Right cardiac atrium (tissue), 5 donors: ENCODE measurements around the gene PRR35. TPM values are rescaled to one million over a fixed set of nuclear protein-coding genes. Genes with fewer than 3 reads are reported as not detected.
A peak's percentile ranks its signal among the peaks of the same experiment; 100 is the strongest.

Experiments
- ATAC-seq, 2 donors: fragments of 200-7000 bp; cut with Tn5 transposase; one replicate each; pipeline versions ENCODE4 v1.8.0 to v1.9.1; 2020; ENCODE audit warnings: moderate library complexity in 2 of 2, mild to moderate bottlenecking in 1 of 2
- DNase-seq, 3 donors: peaks; one replicate each; pipeline ENCODE4 v3.0.0-alpha.2; 2020
- H3K27ac ChIP-seq: one replicate; pipeline ENCODE4 v1.5.1; 2013; ENCODE audit warnings: mild to moderate bottlenecking, low read length, control low read depth, moderate library complexity
- H3K27me3 ChIP-seq: one replicate; pipeline ENCODE4 v1.6.1; 2013; ENCODE audit not compliant: control insufficient read depth, insufficient read depth
- H3K4me1 ChIP-seq: one replicate; pipeline ENCODE4 v1.6.1; 2013; ENCODE audit warnings: low read length; ENCODE audit not compliant: control insufficient read depth, insufficient read depth
- H3K4me3 ChIP-seq: one replicate; pipeline ENCODE4 v1.5.1; 2013; ENCODE audit warnings: low read length, control low read depth
- H3K9me3 ChIP-seq: one replicate; pipeline ENCODE4 v1.6.1; 2013; ENCODE audit warnings: low read length; ENCODE audit not compliant: control insufficient read depth
- WGBS: extraction: QIAGEN DNeasy Blood & Tissue Kit; methylation state at CpG from one replicate; pipeline ENCODE4 v1.1.7; 2013; 5-methylcytosine and 5-hydroxymethylcytosine counted together
- intact Hi-C, 4 donors: fragments of 100-400 bp; cut with DNase I; formaldehyde crosslinking; loops; one replicate each; pipeline versions ENCODE4 v1.11.0 to v1.14.0; 2022 to 2023
- polyA plus RNA-seq: library from polyadenylated mRNA; stranded (reverse); fragments of 200-250 nt; gene quantifications from one replicate; pipeline ENCODE4 v1.2.3, GENCODE V29; 2013
- total RNA-seq, 4 donors: library from RNA; stranded (reverse); fragmentation: NEBNext Ultra II Directional; extraction: Animal tissue kit (Norgen Biotek cat#: 25700); gene quantifications; one replicate each; pipeline ENCODE4 v1.2.1, GENCODE V29; 2021
- donor health status: healthy with polysubstance abuse.
- donor health status: DM: no; HTN: yes; CAD: no.
- donor health status: DM: no; HTN: no; CAD: no.
- donor health status: DM: no; HTN: yes; CAD: no; lungs with severe emphysema.
- donor health status: DM: yes; HTN: yes; CAD: no.

Gene PRR35
- total and polyA plus RNA-seq, 5 donors: not detected

DNA sequence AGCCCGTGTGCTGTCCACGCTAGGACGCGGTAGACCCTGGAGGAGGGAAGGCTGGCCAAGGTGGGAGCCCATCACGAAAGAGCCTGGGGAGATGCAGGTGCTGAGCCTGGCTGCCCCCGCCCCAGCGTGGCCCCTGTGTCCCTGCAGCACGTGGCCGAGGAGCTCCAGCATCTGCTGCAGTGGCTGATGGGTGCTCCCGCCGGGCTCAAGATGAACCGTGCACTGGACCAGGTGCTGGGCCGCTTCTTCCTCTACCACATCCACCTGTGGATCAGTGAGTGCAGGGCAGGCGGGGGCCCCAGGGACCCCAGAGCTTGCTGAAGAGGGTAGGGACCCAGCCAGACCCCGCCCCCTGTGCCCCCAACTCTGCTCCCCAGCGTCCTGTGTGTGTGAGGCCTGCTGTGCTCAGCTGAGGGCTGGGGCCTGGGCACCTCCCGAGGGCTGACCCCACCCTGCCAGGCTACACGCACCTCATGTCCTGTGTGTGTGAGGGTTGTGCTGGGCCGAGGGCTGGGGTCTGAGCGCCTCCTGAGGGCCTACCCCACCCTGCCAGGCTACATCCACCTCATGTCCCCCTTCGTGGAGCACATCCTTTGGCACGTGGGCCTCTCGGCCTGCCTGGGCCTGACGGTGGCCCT is 18.2 kb downstream of the PRR35 start:
- ATAC-seq (peak in 1 of 2 donors; percentile 4), DNase-seq (peak in 1 of 3 donors; percentile 62)
- Histone ChIP-seq H3K27me3 (no peaks in the 10 kb centered on the region), H3K4me1 (no peaks in the 10 kb centered on the region), H3K4me3 (no peak overlapping the region), H3K27ac (no peak overlapping the region), H3K9me3 (no peaks in the 10 kb centered on the region)
- WGBS: 90% methylated on average over 24 of the region's 24 CpGs
- intact Hi-C loops: no loop called here

GRCh38 chr16:578870-579405 is 18.7 kb downstream of the PRR35 start:
- DNase-seq (peak; percentile 63 to 90 (median 89)), ATAC-seq (peak; percentile 77 to 84)
- Histone ChIP-seq H3K27me3 (no peaks in the 10 kb centered on the region), H3K27ac (no peak overlapping the region), H3K4me1 (no peaks in the 10 kb centered on the region), H3K4me3 (no peak overlapping the region), H3K9me3 (no peaks in the 10 kb centered on the region)
- intact Hi-C loops: no loop called here
- 35% methylated on average over 34 of the region's 34 CpGs for WGBS

DNA sequence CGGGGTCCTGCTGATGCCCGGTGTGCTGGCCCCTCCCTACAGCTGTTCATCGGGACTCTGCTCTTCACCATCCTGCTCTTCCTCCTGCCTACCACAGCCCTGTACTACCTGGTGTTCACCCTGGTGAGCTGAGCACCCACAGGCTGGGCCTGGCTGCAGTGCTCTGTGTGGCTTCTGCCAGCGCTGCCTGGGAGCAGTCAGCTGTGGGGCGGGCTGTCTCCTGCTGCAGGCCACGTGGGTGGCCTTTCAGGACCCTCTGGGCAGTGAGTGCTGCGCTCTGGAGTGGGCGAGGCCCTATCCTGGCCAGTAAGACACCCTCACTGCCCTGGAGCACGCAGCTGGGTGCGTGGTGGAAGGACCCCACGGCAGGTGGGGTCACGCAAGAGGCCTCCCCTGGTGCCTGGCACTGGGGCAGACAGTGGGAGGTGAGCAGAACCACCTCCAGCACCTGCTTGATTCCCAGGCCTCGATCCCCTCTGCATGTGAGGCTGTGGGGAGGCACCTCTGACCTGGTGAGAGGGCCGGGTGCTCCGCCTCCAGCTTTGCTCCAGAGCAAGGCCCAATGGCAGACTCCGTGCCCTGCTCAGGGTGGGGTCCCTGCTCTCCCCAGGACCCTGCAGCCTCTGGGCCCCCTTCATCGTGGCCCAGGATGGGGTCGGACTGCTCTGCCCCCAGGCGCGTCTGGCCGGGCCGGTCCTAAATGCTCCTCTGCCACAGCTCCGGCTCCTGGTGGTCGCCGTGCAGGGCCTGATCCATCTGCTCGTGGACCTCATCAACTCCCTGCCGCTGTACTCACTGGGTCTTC is 20.1 kb downstream of the PRR35 start:
- no peaks in the 10 kb centered on the region for H3K27me3 ChIP-seq
- H3K9me3 ChIP-seq: no peaks in the 10 kb centered on the region
- no peak overlapping the region for H3K4me3 ChIP-seq
- intact Hi-C loops: loop anchor here in 2 of 4 donors (5.0 to 10.0 kb wide), 2 partner anchors 77 to 84 kb away; partner anchors contain the start of gene RHOT2 (in 1 of the 2)
- H3K4me1 ChIP-seq: no peaks in the 10 kb centered on the region
- DNase-seq (peak in 1 of 3 donors; percentile 46), ATAC-seq (no peak)
- no peak overlapping the region for H3K27ac ChIP-seq
- WGBS: 90% methylated on average over 27 of the region's 27 CpGs

- no peaks in the 10 kb centered on the region for H3K9me3 ChIP-seq
- H3K27ac ChIP-seq: no peak overlapping the region
- no peak overlapping the region for H3K4me3 ChIP-seq
- no peak for ATAC-seq
- 96% methylated on average over 19 of the region's 19 CpGs for WGBS
- intact Hi-C loops: loop anchor here in 2 of 4 donors (5.0 to 10.0 kb wide), 2 partner anchors 76 to 84 kb away; partner anchors contain the start of gene RHOT2 (in 1 of the 2)
- DNase-seq: peak in 2 of 3 donors; percentile 30 to 45
- H3K4me1 ChIP-seq: no peaks in the 10 kb centered on the region
- no peaks in the 10 kb centered on the region for H3K27me3 ChIP-seq
Measured at GRCh38 chr16:580946-581498, 20.8 kb downstream of the PRR35 start.

DNA sequence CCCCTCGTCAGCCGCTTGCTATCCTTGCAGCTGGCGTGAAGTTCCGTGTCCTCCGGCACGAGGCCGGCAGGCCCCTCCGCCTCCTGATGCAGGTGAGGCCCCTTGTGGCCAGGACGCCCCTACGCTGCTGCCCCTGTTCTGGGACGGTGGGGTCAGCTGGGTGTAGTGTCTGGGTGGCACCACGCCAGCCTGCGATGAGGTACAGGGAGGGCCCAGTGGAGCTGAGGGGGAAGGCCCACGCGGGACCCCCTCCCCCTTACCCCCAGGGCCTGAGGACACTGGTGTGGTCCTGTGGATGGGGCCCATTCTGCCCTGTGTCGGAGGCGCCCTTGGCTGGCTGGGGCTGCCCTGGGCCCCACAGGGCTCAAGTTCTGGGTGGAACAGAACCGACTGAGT is 22.0 kb downstream of the PRR35 start:
- ATAC-seq (no peak), DNase-seq (peak; percentile 20 to 63 (median 59))
- no peaks in the 10 kb centered on the region for H3K9me3 ChIP-seq
- no peaks in the 10 kb centered on the region for H3K4me1 ChIP-seq
- no peaks in the 10 kb centered on the region for H3K27me3 ChIP-seq
- intact Hi-C loops: loop anchor here in 2 of 4 donors (5.0 to 10.0 kb wide), 2 partner anchors 75 to 83 kb away; partner anchors contain the start of gene RHOT2 (in 1 of the 2)
- WGBS: 81% methylated on average over 18 of the region's 18 CpGs
- H3K27ac ChIP-seq: no peak overlapping the region
- no peak overlapping the region for H3K4me3 ChIP-seq

- H3K27me3 ChIP-seq: no peaks in the 10 kb centered on the region
- H3K4me1 ChIP-seq: no peaks in the 10 kb centered on the region
- H3K27ac ChIP-seq: no peak overlapping the region
- no peak for ATAC-seq
- H3K9me3 ChIP-seq: no peaks in the 10 kb centered on the region
- 87% methylated on average over 21 of the region's 21 CpGs for WGBS
- no peak overlapping the region for H3K4me3 ChIP-seq
- intact Hi-C loops: loop anchor here in 2 of 4 donors (5.0 to 10.0 kb wide), 2 partner anchors 75 to 82 kb away; partner anchors contain the start of gene RHOT2 (in 1 of the 2)
- DNase-seq: peak in 2 of 3 donors; percentile 48 to 59
Measured at GRCh38 chr16:582614-583331, 22.6 kb downstream of the PRR35 start.

DNA sequence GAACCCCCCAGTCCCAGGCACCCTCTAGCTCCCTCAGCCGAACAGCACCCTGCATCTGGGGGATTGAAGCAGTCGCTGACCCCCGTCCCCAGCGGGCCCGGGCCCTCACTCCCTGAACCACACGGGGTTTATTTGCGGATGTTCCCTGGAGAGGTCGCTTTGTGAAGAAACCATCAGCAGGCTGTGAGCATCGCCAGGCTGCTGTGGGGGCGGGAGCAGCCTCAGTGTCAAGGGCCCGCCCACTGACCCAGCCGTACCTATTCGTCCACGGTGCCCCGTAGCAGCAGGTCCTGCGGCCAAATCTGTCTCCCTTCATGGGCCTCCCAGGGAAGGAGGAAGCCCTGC is 23.2 kb downstream of the PRR35 start:
- ATAC-seq (no peak), DNase-seq (peak in 2 of 3 donors; percentile 48 to 62)
- Histone ChIP-seq H3K9me3 (no peaks in the 10 kb centered on the region), H3K4me3 (no peak overlapping the region), H3K27ac (no peak overlapping the region), H3K27me3 (no peaks in the 10 kb centered on the region), H3K4me1 (no peaks in the 10 kb centered on the region)
- WGBS: 62% methylated on average over 16 of the region's 16 CpGs
- intact Hi-C loops: loop anchor here in 2 of 4 donors (5.0 to 10.0 kb wide), 2 partner anchors 74 to 81 kb away; partner anchors contain the start of gene RHOT2 (in 1 of the 2)

GRCh38 chr16:583815-584591 is 23.8 kb downstream of the PRR35 start:
- no peak for ATAC-seq
- peak; percentile 15 to 55 (median 50) for DNase-seq
- Histone ChIP-seq H3K27ac (no peak overlapping the region), H3K27me3 (no peaks in the 10 kb centered on the region), H3K9me3 (no peaks in the 10 kb centered on the region), H3K4me3 (no peak overlapping the region), H3K4me1 (no peaks in the 10 kb centered on the region)
- 52% methylated on average over 38 of the region's 38 CpGs for WGBS
- intact Hi-C loops: loop anchor here in 2 of 4 donors (5.0 to 10.0 kb wide), 2 partner anchors 73 to 81 kb away; partner anchors contain the start of gene RHOT2 (in 1 of the 2)

DNA sequence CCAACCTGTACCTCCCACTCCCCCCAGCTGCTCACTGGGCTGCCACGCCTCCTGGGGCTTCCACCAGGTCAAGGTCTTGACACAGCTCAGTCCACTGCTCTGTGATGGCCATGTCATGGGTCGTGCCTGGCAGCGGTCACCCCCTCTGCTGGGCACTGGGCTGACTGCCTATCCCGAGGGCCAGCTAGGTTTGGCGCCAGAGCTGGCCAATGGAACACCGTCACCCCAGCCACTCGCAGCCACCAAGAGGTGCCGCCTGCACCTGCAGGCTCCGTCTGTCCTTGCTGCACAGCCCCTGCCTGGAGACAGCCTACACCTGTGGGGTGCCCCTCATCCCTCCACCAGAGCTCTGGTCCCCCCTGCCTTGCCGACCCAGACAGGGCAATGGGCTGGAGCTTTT is 25.2 kb downstream of the PRR35 start:
- Histone ChIP-seq H3K9me3 (no peaks in the 10 kb centered on the region), H3K4me3 (no peak overlapping the region), H3K27ac (no peak overlapping the region), H3K4me1 (no peaks in the 10 kb centered on the region), H3K27me3 (no peaks in the 10 kb centered on the region)
- ATAC-seq (no peak), DNase-seq (peak in 2 of 3 donors; percentile 58 to 64)
- 22% methylated on average over 10 of the region's 10 CpGs for WGBS
- intact Hi-C loops: loop anchor here in 2 of 4 donors (5.0 to 10.0 kb wide), 2 partner anchors 77 to 79 kb away; partner anchors contain the start of gene RHOT2 (in 1 of the 2)
